PFSK-1 (cell line): ENCODE results near the gene CFAP74.
A peak's percentile ranks its signal among the peaks of the same experiment; 100 is the strongest.

Experiments
- POLR2AphosphoS5 ChIP-seq: IDR thresholded peaks from 2 replicates; pipeline ENCODE4 v1.6.1; 2012; ENCODE audit warnings: low read depth, mild to moderate bottlenecking, control low read depth, low read length, moderate library complexity
- REST ChIP-seq, 2 experiments: IDR thresholded peaks; 2 replicates each; pipeline versions ENCODE4 v1.6.1 to v1.8.0; 2011 to 2012; ENCODE audit warnings: low read depth in 2 of 2, low read length in 2 of 2, control low read depth in 1 of 2, inconsistent platforms in 1 of 2, mild to moderate bottlenecking in 1 of 2, moderate library complexity in 1 of 2; ENCODE audit not compliant: insufficient read depth in 1 of 2
- SIN3A ChIP-seq: IDR thresholded peaks from 2 replicates; pipeline ENCODE4 v1.6.1; 2012; ENCODE audit warnings: mild to moderate bottlenecking, low read length, moderate library complexity, borderline replicate concordance; ENCODE audit not compliant: insufficient read depth
- TAF1 ChIP-seq: IDR thresholded peaks from 2 replicates; pipeline ENCODE4 v1.6.1; 2012; ENCODE audit warnings: low read length, control low read depth, borderline replicate concordance; ENCODE audit not compliant: insufficient read depth

- TF ChIP-seq REST (IDR thresholded peaks at IDR 0.05; ENCODE audit: insufficient read depth in 1 of 2, low read depth in 2 of 2, low read length in 2 of 2) (0 out of 4 replicates have a peak, but pooled peaks of 1 of the 2 experiments have one; percentile 55), TAF1 (peak; percentile 89), POLR2AphosphoS5 (peak; percentile 16; the same call in 1 of the 2 replicates), SIN3A (no peak)
These were observed 112.9 kb downstream of the CFAP74 start, which contains the start of gene GNB1 for GRCh38 chr1:1890506-1891348.
